A549 (cell line): ENCODE data around the gene IFNA1.

Experiments used
- CTCF ChIP-seq: fragments of >200 bp; sonication (Bioruptor Twin); formaldehyde crosslinking; IDR thresholded peaks from 3 replicates; pipeline ENCODE4 v1.5.1; 2016
- EP300 ChIP-seq, 2 experiments: fragments of >200 bp; sonication (Bioruptor Twin); formaldehyde crosslinking; IDR thresholded peaks; 2 replicates in 1 of 2; 3 replicates in 1 of 2; pipeline ENCODE4 v1.6.1; 2016 to 2017
- RNF2 ChIP-seq: fragments of 200-600 bp; sonication (generic); IDR thresholded peaks from 2 replicates; pipeline ENCODE4 v1.6.1; 2016; ENCODE audit warnings: low read depth, mild to moderate bottlenecking, antibody characterized with exemption, moderate library complexity, borderline replicate concordance

DNA sequence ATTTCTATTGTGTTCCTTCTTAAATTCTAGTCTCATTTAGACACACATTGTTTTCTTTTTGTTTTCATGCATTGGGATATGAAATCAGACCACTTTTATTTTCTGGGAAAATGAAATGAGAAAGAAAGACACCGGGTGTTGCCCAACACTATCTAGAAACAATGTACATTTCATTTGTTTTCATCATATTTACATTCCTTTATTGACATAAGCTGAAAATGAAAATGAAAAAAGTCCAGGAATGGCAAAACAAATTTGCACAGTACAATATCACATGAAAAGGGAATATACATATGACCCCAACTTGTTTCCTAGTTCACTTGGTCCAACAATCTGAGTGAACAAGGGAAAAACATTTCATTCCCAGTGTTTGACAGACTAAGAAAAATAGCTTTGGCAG, 21.1 kb downstream of the IFNA1 start:
- TF ChIP-seq RNF2 (no peak), EP300 (IDR thresholded peaks at IDR 0.05) (no peak), CTCF (no peak)
